Skeletal muscle cell (primary cell): ENCODE measurements around the gene PHF14.
"Not testable (repeated sequence)": the region's sequence is repeated elsewhere in the genome, so short reads cannot be mapped to it uniquely, and the experiment has no call there.

Experiments used
- DNase-seq: peaks from one replicate; pipeline ENCODE4 v3.0.0-alpha.2; 2010; ENCODE audit warnings: low read depth
- H3K4me3 ChIP-seq: 2 replicates; pipeline ENCODE4 v1.5.1; 2011; ENCODE audit warnings: low read depth, mild to moderate bottlenecking, control low read depth, low read length, moderate library complexity

Gene PHF14

GRCh38 chr7:10973061-10973941, at the start of gene PHF14:
TSS of gene PHF14 (plus strand) at chr7:10973872. CDS start at chr7:10974324, 452 bp downstream.
- DNase-seq: peak; percentile 88

GRCh38 chr7:10924370-10924769, 49.3 kb upstream of the PHF14 start:
- H3K4me3 ChIP-seq: no peak overlapping the region
- no peak for DNase-seq

More at GRCh38 chr7:10973061-10973941, at the start of gene PHF14:
- peak within 1 kb of the TSS; percentile 76 for H3K4me3 ChIP-seq

- not testable (repeated sequence) for DNase-seq, H3K4me3 ChIP-seq
Measured at GRCh38 chr7:10928203-10928602, 45.5 kb upstream of the PHF14 start.

GRCh38 chr7:10930551-10930950, 43.1 kb upstream of the PHF14 start:
- DNase-seq: no peak
- no peak overlapping the region for H3K4me3 ChIP-seq

GRCh38 chr7:10931161-10931560, 42.5 kb upstream of the PHF14 start:
- no peak overlapping the region for H3K4me3 ChIP-seq
- DNase-seq: no peak

- DNase-seq: no peak
- no peak overlapping the region for H3K4me3 ChIP-seq
Measured at GRCh38 chr7:10934292-10934691, 39.4 kb upstream of the PHF14 start.

- no peak for DNase-seq
- H3K4me3 ChIP-seq: peak overlapping the region; percentile 89
Measured at GRCh38 chr7:10939237-10939910, 34.3 kb upstream of the PHF14 start.

GRCh38 chr7:10939911-10940703, 33.6 kb upstream of the PHF14 start:
- H3K4me3 ChIP-seq: peak overlapping the region; percentile 89

GRCh38 chr7:10940704-10941355, 32.8 kb upstream of the PHF14 start:
- peak overlapping the region; percentile 89 for H3K4me3 ChIP-seq
- no peak for DNase-seq

More at GRCh38 chr7:10939911-10940703, 33.6 kb upstream of the PHF14 start:
- DNase-seq: peak; percentile 88

- no peak for DNase-seq
- no peak overlapping the region for H3K4me3 ChIP-seq
Measured at GRCh38 chr7:10950494-10950893, 23.2 kb upstream of the PHF14 start.

- not testable (repeated sequence) for DNase-seq, H3K4me3 ChIP-seq
Measured at GRCh38 chr7:10950974-10951578, 22.6 kb upstream of the PHF14 start.

GRCh38 chr7:10952588-10952987, 21.1 kb upstream of the PHF14 start:
- no peak for DNase-seq
- H3K4me3 ChIP-seq: no peak overlapping the region

GRCh38 chr7:10953078-10953750, 20.5 kb upstream of the PHF14 start:
- not testable (repeated sequence) for H3K4me3 ChIP-seq, DNase-seq

- H3K4me3 ChIP-seq: no peak overlapping the region
- no peak for DNase-seq
Measured at GRCh38 chr7:10956528-10956927, 17.1 kb upstream of the PHF14 start.

GRCh38 chr7:10960242-10960641, 13.4 kb upstream of the PHF14 start:
- not testable (repeated sequence) for H3K4me3 ChIP-seq, DNase-seq

GRCh38 chr7:10965016-10965415, 8.7 kb upstream of the PHF14 start:
- not testable (repeated sequence) for DNase-seq

GRCh38 chr7:10972174-10972573, 1.5 kb upstream of the PHF14 start:
- H3K4me3 ChIP-seq: no peak overlapping the region
- DNase-seq: no peak

More at GRCh38 chr7:10965016-10965415, 8.7 kb upstream of the PHF14 start:
- H3K4me3 ChIP-seq: not testable (repeated sequence)
